Progenitor cell of endocrine pancreas (in vitro differentiated cells): Measurements from ENCODE around the gene CNTROB. TPM values are rescaled to one million over a fixed set of nuclear protein-coding genes. Genes with fewer than 3 reads are reported as not detected.
A peak's percentile ranks its signal among the peaks of the same experiment; 100 is the strongest.

Experiments used
- DNase-seq: peaks from one replicate; pipeline ENCODE4 v3.0.0; 2021; ENCODE audit warnings: low spot score; ENCODE audit not compliant: unreplicated experiment
- H3K27ac Mint-ChIP-seq: 2 replicates; pipeline ENCODE4 v1.8.0; 2021; ENCODE audit warnings: mild to moderate bottlenecking, moderate library complexity, mixed read lengths
- H3K27me3 Mint-ChIP-seq: 2 replicates; pipeline ENCODE4 v1.8.0; 2021; ENCODE audit warnings: mixed read lengths
- H3K36me3 Mint-ChIP-seq: 2 replicates; pipeline ENCODE4 v1.8.0; 2022; ENCODE audit warnings: mixed read lengths; ENCODE audit not compliant: insufficient read depth
- H3K4me1 Mint-ChIP-seq: 2 replicates; pipeline ENCODE4 v1.8.0; 2021; ENCODE audit warnings: low read depth, mixed read lengths
- H3K4me3 Mint-ChIP-seq: 2 replicates; pipeline ENCODE4 v1.8.0; 2021; ENCODE audit warnings: low read depth, mild to moderate bottlenecking, moderate library complexity, mixed read lengths
- H3K9me3 Mint-ChIP-seq: 2 replicates; pipeline ENCODE4 v1.8.0; 2021; ENCODE audit warnings: low read depth, mixed read lengths
- CTCF ChIP-seq: fragments of 200-600 bp; sonication (generic); IDR thresholded peaks from one replicate; pipeline ENCODE4 v1.5.0; 2021; ENCODE audit warnings: antibody characterized with exemption, mild to moderate bottlenecking; ENCODE audit not compliant: unreplicated experiment
- total RNA-seq: library from RNA; stranded (reverse); gene quantifications from 2 replicates; pipeline ENCODE4 v1.2.1, GENCODE V29; 2021

The CNTROB gene
- total RNA-seq, 1 donor from 2014 or later = 51.6 TPM

DNA sequence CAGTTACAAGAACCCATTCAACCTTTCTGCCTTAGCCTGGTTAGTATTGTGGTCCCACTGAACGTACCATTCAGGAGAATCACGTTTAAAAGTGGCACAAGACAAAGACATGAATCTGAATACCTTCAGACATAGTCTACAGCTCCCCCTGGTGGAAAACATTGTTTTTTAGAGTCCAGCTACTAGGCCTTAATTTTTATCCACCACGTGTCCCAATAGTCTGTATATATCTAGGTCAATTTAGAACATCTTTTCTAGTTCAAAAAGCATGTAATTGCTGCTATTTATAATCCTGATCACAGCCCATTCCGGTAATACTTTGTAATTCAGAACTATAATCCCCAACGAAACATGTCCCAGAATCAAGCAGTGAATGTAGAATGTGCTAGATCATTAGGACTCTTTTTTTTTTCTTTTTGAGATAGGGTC, 56.8 kb downstream of the CNTROB start:
- no peak for DNase-seq
- Mint-ChIP-seq H3K9me3 (no peaks in the 10 kb centered on the region), H3K36me3 (no peaks in the 10 kb centered on the region), H3K27me3 (peaks cover 55% of the 10 kb centered on the region), H3K4me1 (no peaks in the 10 kb centered on the region), H3K4me3 (no peak overlapping the region), H3K27ac (no peak overlapping the region)
- TF ChIP-seq CTCF = peak; percentile 74

DNA sequence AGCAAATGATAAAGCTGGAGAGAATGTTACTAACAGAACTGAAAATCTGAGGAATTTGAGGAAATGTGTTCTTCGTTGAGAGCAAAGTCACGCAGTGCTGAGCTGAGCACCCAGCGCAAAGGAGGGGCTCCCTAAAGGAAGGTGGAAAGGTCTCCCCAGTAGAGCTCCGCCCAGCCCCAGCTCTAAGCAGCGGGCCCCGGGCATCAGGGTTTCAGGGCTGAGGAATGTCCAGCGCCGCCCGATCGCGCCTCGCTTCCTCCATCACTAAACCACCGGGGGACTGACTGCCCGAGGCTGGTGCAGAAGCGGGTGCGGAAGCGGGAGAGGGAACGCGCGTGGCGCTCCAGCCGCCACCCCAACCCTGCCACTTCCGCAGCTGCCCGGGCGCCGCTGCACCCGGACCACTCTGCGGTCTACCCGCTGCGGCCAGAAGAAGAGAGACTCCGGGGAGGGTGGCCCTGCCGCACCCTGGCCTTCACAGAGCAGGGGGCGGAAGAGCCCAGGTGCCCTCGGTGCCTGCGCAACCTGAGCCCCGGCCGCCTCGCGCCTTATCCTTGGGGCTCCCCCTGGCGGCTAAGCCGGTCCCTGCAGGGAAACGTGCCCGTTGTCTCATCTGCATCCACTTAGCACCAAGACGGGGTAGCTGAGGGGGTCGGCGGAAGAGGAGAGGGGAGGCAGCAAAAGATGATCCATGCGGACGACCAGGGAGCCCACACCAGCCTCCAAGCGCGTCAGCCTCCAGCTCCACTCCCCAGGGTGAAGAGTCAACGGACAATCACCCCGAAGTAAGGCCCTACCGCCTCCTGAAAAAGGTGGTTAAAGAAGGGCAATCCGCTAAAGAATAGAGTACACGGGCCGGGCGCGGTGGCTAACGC, 58.0 kb downstream of the CNTROB start:
- H3K27me3 Mint-ChIP-seq = peaks cover 62% of the 10 kb centered on the region
- peak; percentile 96 for DNase-seq
- no peaks in the 10 kb centered on the region for H3K36me3 Mint-ChIP-seq
- peak overlapping the region; percentile 56 for H3K27ac Mint-ChIP-seq
- no peaks in the 10 kb centered on the region for H3K9me3 Mint-ChIP-seq
- H3K4me3 Mint-ChIP-seq = peak overlapping the region; percentile 58
- H3K4me1 Mint-ChIP-seq = no peaks in the 10 kb centered on the region
- TF ChIP-seq CTCF = peak; percentile 93

DNA sequence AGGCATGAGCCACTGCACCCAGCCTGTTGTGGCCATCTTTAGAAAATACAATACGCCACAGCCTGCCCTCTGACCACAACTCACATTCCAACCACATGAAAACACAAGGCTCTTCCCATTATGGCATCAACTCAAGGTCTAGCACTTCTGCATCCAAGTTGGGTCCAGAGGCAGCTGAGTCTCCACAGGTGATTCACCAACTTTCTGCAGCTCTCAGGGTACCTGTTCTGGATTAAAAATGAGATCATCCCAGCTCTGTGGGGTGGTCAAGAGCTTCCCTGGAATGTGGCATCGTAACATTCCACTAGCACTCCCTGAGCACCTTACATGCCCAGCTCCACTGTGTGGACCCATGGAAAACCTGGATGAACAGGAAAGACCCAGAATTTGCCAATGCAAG, 60.5 kb downstream of the CNTROB start:
- Mint-ChIP-seq H3K9me3 (no peaks in the 10 kb centered on the region), H3K4me1 (no peaks in the 10 kb centered on the region)
- no peak for TF ChIP-seq CTCF

GRCh38 chr17:7992924-7993323, 60.9 kb downstream of the CNTROB start:
- TF ChIP-seq CTCF = no peak
- no peaks in the 10 kb centered on the region for H3K36me3 Mint-ChIP-seq
- H3K27ac Mint-ChIP-seq = no peak overlapping the region
- H3K27me3 Mint-ChIP-seq = peaks cover 53% of the 10 kb centered on the region
- H3K4me1 Mint-ChIP-seq = no peaks in the 10 kb centered on the region
- no peak overlapping the region for H3K4me3 Mint-ChIP-seq
- H3K9me3 Mint-ChIP-seq = no peaks in the 10 kb centered on the region
- no peak for DNase-seq

More for the DNA sequence above, 60.5 kb downstream of the CNTROB start:
- Mint-ChIP-seq H3K27me3 (peaks cover 57% of the 10 kb centered on the region), H3K27ac (no peak overlapping the region), H3K4me3 (no peak overlapping the region), H3K36me3 (no peaks in the 10 kb centered on the region)
- no peak for DNase-seq

DNA sequence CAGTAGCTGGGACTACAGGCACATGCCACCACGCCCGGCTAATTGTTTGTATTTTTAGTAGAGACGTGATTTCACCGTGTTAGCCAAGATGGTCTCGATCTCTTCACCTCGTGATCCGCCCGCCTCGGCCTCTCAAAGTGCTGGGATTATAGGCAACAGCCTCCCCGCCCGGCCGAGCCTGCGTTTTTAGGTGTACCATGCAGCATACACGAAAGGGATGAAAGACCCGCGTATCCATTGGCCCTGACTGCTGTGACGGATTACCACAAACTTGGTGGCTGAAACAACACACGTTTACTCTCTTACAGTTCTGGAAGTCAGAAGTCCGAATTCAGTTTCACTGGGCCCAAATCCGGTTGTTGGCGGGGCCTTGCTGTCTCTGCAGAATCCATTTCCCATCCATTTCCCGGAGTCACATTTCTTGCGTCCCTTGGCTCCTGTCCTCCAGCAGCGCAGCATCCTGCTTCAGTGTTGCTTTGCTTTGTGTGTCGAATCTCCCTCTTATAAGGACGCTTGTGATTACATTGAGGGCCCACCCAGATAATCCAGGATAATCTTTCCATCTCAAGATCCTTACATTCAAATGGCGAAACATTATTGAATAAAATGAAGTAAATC, 62.1 kb downstream of the CNTROB start:
- H3K27ac Mint-ChIP-seq = no peak overlapping the region
- no peak for TF ChIP-seq CTCF
- H3K9me3 Mint-ChIP-seq = no peaks in the 10 kb centered on the region
- H3K36me3 Mint-ChIP-seq = no peaks in the 10 kb centered on the region
- DNase-seq = no peak
- H3K27me3 Mint-ChIP-seq = peaks cover 53% of the 10 kb centered on the region
- no peak overlapping the region for H3K4me3 Mint-ChIP-seq
- no peaks in the 10 kb centered on the region for H3K4me1 Mint-ChIP-seq
